ENCODE results near the gene KIF2C.

Gene KIF2C

DNA sequence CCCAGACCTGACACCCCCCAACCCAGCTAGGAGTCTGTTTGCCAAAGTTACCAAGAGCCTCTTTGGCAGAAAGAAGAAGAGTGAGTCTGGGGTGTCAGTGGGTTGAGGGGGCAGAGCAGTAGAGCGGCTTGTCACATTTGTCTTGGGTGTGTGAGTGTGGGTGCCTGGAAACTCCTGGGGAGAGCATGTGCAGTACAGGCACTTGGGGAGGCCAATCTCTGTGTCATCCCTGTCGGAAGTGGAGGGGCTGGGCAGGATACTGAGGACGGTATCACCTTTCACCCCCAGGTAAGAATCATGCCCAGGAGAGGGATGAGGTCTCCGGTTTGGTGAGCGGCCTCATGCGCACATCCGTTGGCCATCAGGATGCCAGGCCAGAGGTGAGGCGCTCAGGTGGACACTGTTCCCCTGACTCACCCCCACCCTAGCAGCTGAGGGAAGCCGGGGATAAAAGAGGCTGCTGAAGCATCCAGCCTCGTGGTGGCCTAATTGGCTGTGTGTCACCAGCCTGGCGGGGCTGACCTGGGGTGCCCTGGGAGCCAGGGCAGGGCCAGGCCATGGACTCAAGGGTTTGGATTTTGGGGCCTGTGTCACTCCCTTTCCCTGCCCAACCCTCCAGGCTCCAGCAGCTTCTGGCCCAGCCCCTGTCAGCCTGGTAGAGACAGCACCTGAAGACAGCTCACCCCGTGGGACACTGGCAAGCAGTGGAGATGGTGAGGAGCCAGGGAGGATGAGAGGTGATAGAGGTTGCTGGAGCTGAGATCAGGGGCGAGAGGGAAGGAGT is 63.9 kb downstream of the KIF2C start:
- H3K4me3 ChIP-seq (ENCODE audit: low read length), result no peak overlapping the region
- TF ChIP-seq CTCF (IDR thresholded peaks at IDR 0.05; ENCODE audit: insufficient read depth, low read depth, low read length, missing control alignments), result no peak
- no peak for DNase-seq (ENCODE audit: low read depth)

- no peak overlapping the region for H3K4me3 ChIP-seq (ENCODE audit: low read length)
- TF ChIP-seq CTCF (IDR thresholded peaks at IDR 0.05; ENCODE audit: insufficient read depth, low read depth, low read length, missing control alignments), result no peak
- DNase-seq (ENCODE audit: low read depth), result no peak
Observed at GRCh38 chr1:44805311-44806024, 65.8 kb downstream of the KIF2C start.

GRCh38 chr1:44806025-44806703 is 66.5 kb downstream of the KIF2C start:
- DNase-seq (ENCODE audit: low read depth), result no peak
- no peak for TF ChIP-seq CTCF (IDR thresholded peaks at IDR 0.05; ENCODE audit: insufficient read depth, low read depth, low read length, missing control alignments)
- H3K4me3 ChIP-seq (ENCODE audit: low read length), result no peak overlapping the region

DNA sequence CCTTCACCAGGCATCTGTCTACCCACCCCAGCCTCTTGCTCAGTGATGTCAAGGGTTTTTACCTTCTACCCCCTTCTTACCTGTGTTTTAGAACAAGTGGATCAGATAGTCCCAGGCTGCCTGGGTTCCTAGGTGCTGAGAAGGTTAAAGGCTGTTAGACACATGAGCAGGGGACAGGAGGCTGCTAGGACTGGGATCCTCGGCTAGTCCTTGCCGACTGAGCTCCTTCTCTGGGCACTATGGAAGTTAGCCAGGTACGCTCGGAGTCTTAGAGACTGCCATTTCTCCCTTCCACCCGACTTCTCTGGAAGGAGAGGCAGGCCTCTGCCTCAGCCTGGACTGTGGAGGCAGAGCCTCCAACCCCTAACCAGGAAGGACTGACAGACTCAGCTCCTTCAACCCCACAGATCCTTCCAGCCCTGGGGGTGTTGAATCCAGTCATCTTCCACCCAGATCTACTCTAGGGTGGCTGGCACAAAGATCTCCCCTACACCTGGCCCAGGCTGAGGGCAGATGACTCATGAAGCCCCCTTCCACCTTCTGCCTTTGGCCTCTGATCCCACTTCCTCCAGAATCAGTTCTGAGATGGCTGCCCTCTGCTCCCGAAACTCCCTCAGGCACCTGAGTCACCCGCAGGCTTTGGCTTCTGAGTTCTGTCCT is 67.2 kb downstream of the KIF2C start, which contains the start of gene DYNLT4:
DYNLT4 (minus strand) TSS at position 648 of the 660 bp plus-strand sequence. CDS start 683 bp downstream, outside the sequence.
- no peak for TF ChIP-seq CTCF (IDR thresholded peaks at IDR 0.05; ENCODE audit: insufficient read depth, low read depth, low read length, missing control alignments)
- DNase-seq (ENCODE audit: low read depth), result no peak
- H3K4me3 ChIP-seq (ENCODE audit: low read length), result no peak within 1 kb of the TSS

DNA sequence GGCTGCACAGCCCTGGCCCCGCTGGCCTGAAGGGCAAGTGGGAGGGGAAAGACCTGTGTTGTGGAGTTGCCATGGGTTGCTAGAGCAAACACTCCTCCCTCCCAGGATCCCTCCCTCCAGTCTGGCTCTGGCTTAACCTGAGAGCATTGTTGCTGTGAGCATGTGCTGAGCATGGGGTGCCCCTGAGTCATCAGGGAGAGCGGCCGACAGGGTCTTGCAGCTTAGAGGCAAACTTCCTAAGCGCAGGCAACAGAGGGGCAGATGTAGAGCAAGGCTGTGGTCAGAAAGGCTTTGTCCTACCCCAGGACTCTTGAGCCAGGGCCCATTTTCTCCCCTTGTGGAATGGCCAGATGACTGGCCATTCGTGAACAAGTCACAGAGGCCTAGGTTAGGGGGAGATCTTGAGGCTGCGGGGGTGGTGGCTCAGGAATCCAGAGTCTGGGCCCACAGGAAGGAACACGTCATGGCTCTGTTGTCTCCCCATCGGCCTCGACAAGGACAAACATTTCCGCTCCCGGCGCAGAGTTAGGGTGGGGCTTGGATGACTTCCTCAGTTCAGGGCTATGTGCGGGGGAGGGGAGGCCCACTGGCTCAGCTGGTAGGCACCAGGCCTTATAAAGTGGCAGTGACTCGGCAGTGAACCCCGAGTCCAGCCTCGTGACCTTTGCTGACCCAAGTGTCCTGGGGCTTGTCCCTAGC is 67.9 kb downstream of the KIF2C start:
- peak; percentile 97 for DNase-seq (ENCODE audit: low read depth)
- H3K4me3 ChIP-seq (ENCODE audit: low read length), result no peak overlapping the region
- no peak for TF ChIP-seq CTCF (IDR thresholded peaks at IDR 0.05; ENCODE audit: insufficient read depth, low read depth, low read length, missing control alignments)
